Fibroblast of peridontal ligament (primary cell): ENCODE measurements around the gene ESR2.
"Not testable (repeated sequence)": the region's sequence is repeated elsewhere in the genome, so short reads cannot be mapped to it uniquely, and the experiment has no call there.

Source experiments
- DNase-seq: peaks from one replicate; pipeline ENCODE4 v3.0.0-alpha.2; 2010; ENCODE audit errors: extremely low read depth

Gene ESR2

GRCh38 chr14:64198486-64198885 lies 95.7 kb downstream of the ESR2 start:
- no peak for DNase-seq

- no peak for DNase-seq
Measured at GRCh38 chr14:64197996-64198395, 96.2 kb downstream of the ESR2 start.

- peak; percentile 55 for DNase-seq
Measured at GRCh38 chr14:64196814-64197411, 97.3 kb downstream of the ESR2 start.

GRCh38 chr14:64196056-64196455 lies 98.1 kb downstream of the ESR2 start:
- DNase-seq, result no peak

GRCh38 chr14:64195199-64195598 lies 99.0 kb downstream of the ESR2 start:
- DNase-seq, result no peak

- no peak for DNase-seq
Measured at GRCh38 chr14:64194404-64194803, 99.8 kb downstream of the ESR2 start.

GRCh38 chr14:64193821-64194220 lies 100.3 kb downstream of the ESR2 start:
- DNase-seq, result no peak

GRCh38 chr14:64191756-64192155 lies 102.4 kb downstream of the ESR2 start:
- peak; percentile 82 for DNase-seq

GRCh38 chr14:64190974-64191502 lies 103.1 kb downstream of the ESR2 start:
- no peak for DNase-seq

GRCh38 chr14:64187331-64187730 lies 106.8 kb downstream of the ESR2 start:
- DNase-seq, result peak; percentile 23

- no peak for DNase-seq
Measured at GRCh38 chr14:64186231-64187129, 107.7 kb downstream of the ESR2 start.

GRCh38 chr14:64185184-64185583 lies 109.0 kb downstream of the ESR2 start:
- DNase-seq, result no peak

- no peak for DNase-seq
Measured at GRCh38 chr14:64184103-64184729, 110.0 kb downstream of the ESR2 start.

- not testable (repeated sequence) for DNase-seq
Measured at GRCh38 chr14:64182908-64183307, 111.3 kb downstream of the ESR2 start.

- DNase-seq, result no peak
Measured at GRCh38 chr14:64178814-64179213, 115.4 kb downstream of the ESR2 start.

- DNase-seq, result no peak
Measured at GRCh38 chr14:64176330-64176729, 117.8 kb downstream of the ESR2 start.

GRCh38 chr14:64174922-64175782 lies 119.0 kb downstream of the ESR2 start:
- no peak for DNase-seq

- DNase-seq, result no peak
Measured at GRCh38 chr14:64170181-64170580, 124.0 kb downstream of the ESR2 start.

- no peak for DNase-seq
Measured at GRCh38 chr14:64159588-64159987, 134.6 kb downstream of the ESR2 start.

GRCh38 chr14:64158608-64159007 lies 135.6 kb downstream of the ESR2 start:
- no peak for DNase-seq

GRCh38 chr14:64149921-64150320 lies 144.2 kb downstream of the ESR2 start:
- DNase-seq, result no peak
